ENCODE measurements around the gene DEFB125. TPM values are rescaled to one million over a fixed set of nuclear protein-coding genes. Genes with fewer than 3 reads are reported as not detected.

The DEFB125 gene
- total RNA-seq, 1 donor from 2014 or later, result not detected

DNA sequence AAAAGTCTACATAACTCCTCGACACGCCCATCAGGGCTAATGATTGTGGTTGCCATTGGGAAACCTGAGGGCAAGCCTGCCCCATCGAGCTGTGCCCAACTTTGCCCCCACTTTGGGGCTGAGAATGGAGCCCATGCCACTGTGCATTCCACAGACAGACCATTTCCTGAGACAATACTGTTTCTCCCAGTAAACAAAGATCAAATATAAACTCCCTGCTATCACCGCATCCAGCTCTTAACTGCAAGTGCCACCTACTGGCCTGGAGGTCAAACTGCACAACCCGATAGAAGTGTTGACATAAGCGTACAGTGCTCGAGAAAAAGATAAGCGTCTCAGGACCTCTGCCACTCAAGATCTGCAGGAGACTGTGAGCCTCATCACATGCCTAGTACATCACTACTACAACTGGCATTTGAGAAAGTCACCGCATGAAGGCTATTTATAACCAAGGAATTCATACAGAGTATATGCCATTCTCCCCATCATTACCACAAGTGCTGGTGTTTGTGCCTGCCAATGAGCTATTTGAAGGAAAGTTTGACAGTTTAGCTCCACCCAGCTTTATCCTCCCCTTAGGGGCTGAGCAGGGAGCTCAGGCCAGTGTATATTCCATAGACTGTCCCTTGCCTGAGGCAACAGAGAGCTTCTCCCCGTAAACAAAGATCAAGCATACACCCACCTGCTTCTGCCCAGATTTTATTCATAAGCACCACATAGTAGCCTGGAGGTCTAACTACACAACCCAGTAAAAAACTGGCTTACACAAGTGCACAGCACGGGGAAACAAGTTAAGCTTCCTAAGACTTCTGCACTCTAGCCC is 50.4 kb downstream of the DEFB125 start:
- DNase-seq (no peak), ATAC-seq (no peak)
- intact Hi-C loops (cut with micrococcal nuclease), result no loop called here

DNA sequence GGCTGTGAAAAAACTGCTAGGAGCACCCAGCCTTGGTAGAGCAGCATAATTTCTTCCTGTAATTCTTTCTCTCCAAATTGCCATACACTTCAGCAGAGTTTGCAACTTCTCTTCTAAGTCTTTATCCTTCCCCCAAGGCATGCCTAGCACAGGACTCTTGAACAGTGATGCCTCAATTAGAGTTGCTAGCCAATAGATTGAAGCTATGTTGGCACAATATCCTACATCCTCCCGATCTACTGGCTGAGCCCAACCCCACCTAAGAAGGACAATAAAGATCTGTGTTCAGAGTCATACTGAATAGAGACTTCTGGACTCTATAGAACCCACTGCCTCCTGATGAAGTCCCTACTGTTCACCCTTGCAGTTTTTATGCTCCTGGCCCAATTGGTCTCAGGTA is 54.8 kb downstream of the DEFB125 start, which contains the start of gene DEFB126:
Gene DEFB126 (plus strand): TSS at position 301 of the 400 bp plus-strand sequence. CDS start 39 bp downstream, at position 340.
- DNase-seq, result no peak

DNA sequence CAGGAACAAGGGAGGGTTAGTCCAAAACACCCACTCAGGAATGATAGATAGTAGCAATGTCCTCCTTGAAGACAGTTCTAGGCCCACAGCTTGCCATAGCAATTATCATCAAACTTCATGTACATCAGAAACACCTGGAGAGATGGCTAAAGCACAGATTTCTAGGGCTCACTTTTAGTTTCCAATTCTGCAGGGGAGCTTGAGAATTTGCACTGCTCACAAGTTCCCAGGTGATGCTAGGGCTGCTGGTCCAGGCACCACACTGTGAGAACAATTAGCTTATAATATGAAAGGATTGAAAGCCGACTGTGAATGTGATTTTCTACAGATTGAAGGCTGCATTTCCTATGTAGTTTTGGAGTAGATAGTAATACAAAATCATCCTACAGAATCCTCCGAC is 58.4 kb downstream of the DEFB125 start:
- DNase-seq, result no peak
- intact Hi-C loops (cut with micrococcal nuclease), result no loop called here
- ATAC-seq, result no peak

More for the DNA sequence above, 54.8 kb downstream of the DEFB125 start, which contains the start of gene DEFB126:
- intact Hi-C loops (cut with micrococcal nuclease), result no loop called here
- ATAC-seq, result no peak

Other genes starting within 250 kb of the DEFB125 start
- not detected for gene DEFB126, start 54.9 kb downstream of the DEFB125 start, total RNA-seq
- gene DEFB127, start 69.8 kb downstream of the DEFB125 start, total RNA-seq, result not detected
- not detected for gene DEFB128, start 102.0 kb downstream of the DEFB125 start, total RNA-seq
- not detected for gene DEFB129, start 139.6 kb downstream of the DEFB125 start, total RNA-seq
- not detected for gene DEFB132, start 170.1 kb downstream of the DEFB125 start, total RNA-seq
- 6.9 TPM for gene C20orf96, start 203.1 kb downstream of the DEFB125 start, total RNA-seq
- gene ZCCHC3, start 209.9 kb downstream of the DEFB125 start, total RNA-seq, result 11.0 TPM
- gene SOX12, start 237.9 kb downstream of the DEFB125 start, total RNA-seq, result 18.3 TPM

Data from left ventricle myocardium superior (tissue), 1 donor.